Measurements from ENCODE around the gene KCNAB2. TPM values are rescaled to one million over a fixed set of nuclear protein-coding genes. Genes with fewer than 3 reads are reported as not detected.

Gene KCNAB2
- total RNA-seq, 1 experiment from 2014 or later = 11.0 TPM

GRCh38 chr1:6083801-6084446, 38.2 kb downstream of the KCNAB2 start:
- DNase-seq = no peak
- BruUV-seq (replicated peaks) = no TSS peak
- no peak overlapping the region for H3K27ac Mint-ChIP-seq (ENCODE audit: unreplicated experiment)
- intact Hi-C loops (cut with micrococcal nuclease; ENCODE audit: unreplicated experiment) = no loop called here
- Histone ChIP-seq H3K4me3 (ENCODE audit: low read depth, low read length) (no peak overlapping the region), H3K27me3 (replicated peaks; ENCODE audit: control insufficient read depth, insufficient read depth, low read length) (no peaks in the 10 kb centered on the region; the same call in 1 of the 2 replicates), H3K36me3 (ENCODE audit: control insufficient read depth, insufficient read depth, low read length) (no peaks in the 10 kb centered on the region), H3K9me3 (no peaks in the 10 kb centered on the region), H3K4me1 (no peaks in the 10 kb centered on the region)
- no peak for TF ChIP-seq CTCF (IDR thresholded peaks at IDR 0.05; ENCODE audit: insufficient read depth in 1 of 2, low read depth in 1 of 2, low read length in 1 of 2, severe bottlenecking in 1 of 2, unreplicated experiment in 1 of 2)
- ChIA-PET POLR2A (no interaction called here), CTCF (interaction anchor here (0.6 kb wide), 1 partner anchor 162 kb away, joined by 8 read pairs; no protein-coding TSS in a partner anchor)
- no peak overlapping the region for H3K4me3 Mint-ChIP-seq (ENCODE audit: unreplicated experiment)
- H3K27me3 Mint-ChIP-seq (ENCODE audit: insufficient read depth, unreplicated experiment) = peaks cover 4% of the 10 kb centered on the region
- no peaks in the 10 kb centered on the region for H3K9me3 Mint-ChIP-seq (ENCODE audit: unreplicated experiment)
- H3K4me1 Mint-ChIP-seq (ENCODE audit: low read depth, unreplicated experiment) = no peaks in the 10 kb centered on the region
- no peaks in the 10 kb centered on the region for H3K36me3 Mint-ChIP-seq (ENCODE audit: insufficient read depth, unreplicated experiment)

- Mint-ChIP-seq H3K27me3 (ENCODE audit: insufficient read depth, unreplicated experiment) (peaks cover 4% of the 10 kb centered on the region), H3K4me1 (ENCODE audit: low read depth, unreplicated experiment) (no peaks in the 10 kb centered on the region), H3K27ac (ENCODE audit: unreplicated experiment) (no peak overlapping the region), H3K36me3 (ENCODE audit: insufficient read depth, unreplicated experiment) (no peaks in the 10 kb centered on the region), H3K4me3 (ENCODE audit: unreplicated experiment) (no peak overlapping the region), H3K9me3 (ENCODE audit: unreplicated experiment) (no peaks in the 10 kb centered on the region)
- no peaks in the 10 kb centered on the region for H3K4me1 ChIP-seq
- no peaks in the 10 kb centered on the region for H3K9me3 ChIP-seq
- ChIA-PET POLR2A (no interaction called here), CTCF (interaction anchor here (1.2 kb wide), 1 partner anchor 120 kb away, joined by 3 read pairs; no protein-coding TSS in a partner anchor)
- DNase-seq = no peak
- TF ChIP-seq CTCF (IDR thresholded peaks at IDR 0.05; ENCODE audit: insufficient read depth in 1 of 2, low read depth in 1 of 2, low read length in 1 of 2, severe bottlenecking in 1 of 2, unreplicated experiment in 1 of 2) = no peak
- intact Hi-C loops (cut with micrococcal nuclease; ENCODE audit: unreplicated experiment) = no loop called here
- no TSS peak for BruUV-seq (replicated peaks)
- H3K27me3 ChIP-seq (replicated peaks; ENCODE audit: control insufficient read depth, insufficient read depth, low read length) = no peaks in the 10 kb centered on the region; the same call in 1 of the 2 replicates
- no peaks in the 10 kb centered on the region for H3K36me3 ChIP-seq (ENCODE audit: control insufficient read depth, insufficient read depth, low read length)
- no peak overlapping the region for H3K4me3 ChIP-seq (ENCODE audit: low read depth, low read length)
Measured at GRCh38 chr1:6084781-6085495, 39.2 kb downstream of the KCNAB2 start.

GRCh38 chr1:6085666-6086065, 40.0 kb downstream of the KCNAB2 start:
- H3K36me3 Mint-ChIP-seq (ENCODE audit: insufficient read depth, unreplicated experiment) = no peaks in the 10 kb centered on the region
- H3K4me3 Mint-ChIP-seq (ENCODE audit: unreplicated experiment) = no peak overlapping the region
- intact Hi-C loops (cut with micrococcal nuclease; ENCODE audit: unreplicated experiment) = no loop called here
- no peaks in the 10 kb centered on the region for H3K9me3 ChIP-seq
- no peaks in the 10 kb centered on the region for H3K36me3 ChIP-seq (ENCODE audit: control insufficient read depth, insufficient read depth, low read length)
- no peak for DNase-seq
- no peak overlapping the region for H3K4me3 ChIP-seq (ENCODE audit: low read depth, low read length)
- peaks cover 4% of the 10 kb centered on the region for H3K27me3 Mint-ChIP-seq (ENCODE audit: insufficient read depth, unreplicated experiment)
- no peaks in the 10 kb centered on the region for H3K4me1 Mint-ChIP-seq (ENCODE audit: low read depth, unreplicated experiment)
- no peak overlapping the region for H3K27ac Mint-ChIP-seq (ENCODE audit: unreplicated experiment)
- CTCF ChIA-PET = interaction anchor here (1.2 kb wide), 1 partner anchor 119 kb away, joined by 3 read pairs; no protein-coding TSS in a partner anchor
- no peaks in the 10 kb centered on the region for H3K4me1 ChIP-seq
- POLR2A ChIA-PET = no interaction called here
- H3K27me3 ChIP-seq (replicated peaks; ENCODE audit: control insufficient read depth, insufficient read depth, low read length) = no peaks in the 10 kb centered on the region; the same call in 1 of the 2 replicates
- no TSS peak for BruUV-seq (replicated peaks)
- H3K9me3 Mint-ChIP-seq (ENCODE audit: unreplicated experiment) = no peaks in the 10 kb centered on the region
- no peak for TF ChIP-seq CTCF (IDR thresholded peaks at IDR 0.05; ENCODE audit: insufficient read depth in 1 of 2, low read depth in 1 of 2, low read length in 1 of 2, severe bottlenecking in 1 of 2, unreplicated experiment in 1 of 2)
